ENCODE results near the gene FBN1.

Gene FBN1

DNA sequence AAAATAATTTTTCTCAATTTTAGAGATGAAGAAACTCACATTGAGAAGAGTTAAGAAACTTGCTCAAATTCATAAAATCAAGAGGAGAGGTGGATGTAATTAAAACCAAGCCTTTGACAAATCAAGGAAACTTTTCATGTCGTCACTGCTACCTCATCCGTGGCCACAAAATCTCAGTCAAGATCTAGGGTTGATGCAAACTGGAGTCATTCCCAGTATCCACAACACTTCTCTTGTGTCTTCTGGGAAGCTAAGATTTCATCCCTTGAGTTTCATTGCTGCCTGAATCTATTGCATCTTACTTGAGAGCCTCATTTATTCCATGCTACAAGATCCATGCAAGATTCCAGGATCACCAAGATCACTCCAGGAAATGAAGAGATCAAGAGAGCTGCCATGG lies 5.4 kb upstream of the FBN1 start:
- no peak for DNase-seq

DNA sequence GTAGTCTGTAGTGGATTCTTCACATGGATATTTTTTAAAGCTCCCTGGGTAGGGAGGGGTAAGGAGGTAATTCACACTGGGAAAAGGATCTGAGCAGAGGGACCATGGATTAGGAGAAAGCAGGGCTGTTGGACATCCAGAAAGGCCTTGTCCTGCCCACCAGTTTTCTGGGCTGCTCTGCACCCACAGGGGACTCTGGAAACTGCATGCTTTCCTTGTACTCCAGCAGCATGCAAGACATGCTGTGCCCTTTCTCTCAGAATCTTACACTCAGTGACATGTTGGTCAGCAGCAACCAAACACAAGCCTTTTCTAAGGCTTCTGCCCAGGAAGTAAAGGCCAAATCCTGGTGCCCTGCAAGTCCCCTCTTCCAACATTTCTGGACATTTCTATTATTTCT lies 2.5 kb upstream of the FBN1 start:
- DNase-seq = no peak

DNA sequence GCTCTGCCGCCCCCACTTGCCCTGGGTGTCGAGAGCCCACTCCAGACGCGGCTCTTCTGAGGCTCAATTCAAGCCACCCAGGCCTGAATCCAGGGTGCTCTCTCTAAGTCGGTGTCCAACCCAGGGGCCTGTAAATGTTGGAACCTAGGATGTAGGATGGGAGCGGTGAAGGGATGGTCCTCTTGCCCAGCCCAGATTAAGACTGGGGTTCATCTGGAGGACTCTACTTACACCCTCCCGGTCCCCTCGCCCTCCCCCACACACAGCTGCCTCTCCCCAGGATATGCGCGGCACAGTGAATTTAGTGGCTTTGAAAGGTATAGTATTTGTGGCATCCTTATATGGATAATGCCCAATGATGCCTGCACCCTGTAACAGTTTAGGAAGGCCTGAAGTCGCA lies 822 bp upstream of the FBN1 start:
- DNase-seq = no peak

DNA sequence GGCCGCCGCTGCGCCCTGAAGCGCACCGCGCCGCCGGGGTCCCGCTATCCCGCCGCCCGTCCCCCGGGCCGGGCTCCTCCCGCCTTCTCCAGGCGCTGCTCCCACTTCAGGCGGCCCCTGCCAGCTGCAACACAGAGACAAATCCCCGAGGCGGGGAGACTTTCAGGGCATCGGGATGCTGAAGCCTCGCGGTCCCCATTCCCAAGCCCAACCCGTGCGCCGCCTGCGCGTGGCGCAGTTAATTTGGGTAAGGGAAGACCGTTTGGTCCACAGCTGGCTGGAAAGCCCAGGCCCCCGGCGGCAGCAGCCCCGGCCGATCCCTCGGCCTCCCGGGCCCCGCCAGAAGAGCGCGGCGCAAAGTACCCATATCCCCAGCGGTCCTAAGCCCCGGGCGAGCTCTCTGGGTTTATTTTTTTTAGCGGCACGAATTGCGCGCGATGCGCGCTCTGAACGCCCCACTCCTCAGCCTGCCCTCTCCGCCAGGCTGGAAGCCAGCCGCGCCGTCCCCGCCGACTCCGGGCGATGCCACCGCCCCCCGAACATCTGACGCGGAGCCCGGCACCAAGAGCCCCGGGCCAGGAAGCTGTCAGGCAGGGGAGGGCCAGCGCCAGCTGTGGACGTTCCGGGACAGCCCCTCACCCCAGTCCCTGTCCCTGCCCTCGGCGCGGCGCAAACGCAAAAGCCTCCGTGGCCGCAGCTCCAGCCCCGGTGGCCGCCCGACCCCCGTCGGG lies 517 bp downstream of the FBN1 start:
- no peak for DNase-seq

DNA sequence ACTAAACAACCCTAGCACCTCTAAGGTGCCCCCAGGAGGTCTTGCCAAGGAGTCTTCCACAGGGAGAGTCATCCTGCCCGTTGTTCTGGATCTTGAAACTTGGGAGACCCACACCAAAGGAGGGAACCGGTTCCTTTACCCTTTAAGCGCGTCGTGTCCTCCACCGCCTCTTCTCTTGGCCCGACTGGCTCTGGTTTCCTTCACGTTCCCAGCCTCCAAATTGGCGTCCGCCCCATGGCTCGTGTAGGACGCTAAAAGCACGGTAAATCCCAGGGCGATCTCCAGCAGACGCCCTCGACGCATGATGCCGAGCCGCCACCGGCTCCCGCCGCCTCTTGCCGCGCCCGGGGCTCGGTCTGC lies 1.1 kb downstream of the FBN1 start:
- DNase-seq = no peak

DNA sequence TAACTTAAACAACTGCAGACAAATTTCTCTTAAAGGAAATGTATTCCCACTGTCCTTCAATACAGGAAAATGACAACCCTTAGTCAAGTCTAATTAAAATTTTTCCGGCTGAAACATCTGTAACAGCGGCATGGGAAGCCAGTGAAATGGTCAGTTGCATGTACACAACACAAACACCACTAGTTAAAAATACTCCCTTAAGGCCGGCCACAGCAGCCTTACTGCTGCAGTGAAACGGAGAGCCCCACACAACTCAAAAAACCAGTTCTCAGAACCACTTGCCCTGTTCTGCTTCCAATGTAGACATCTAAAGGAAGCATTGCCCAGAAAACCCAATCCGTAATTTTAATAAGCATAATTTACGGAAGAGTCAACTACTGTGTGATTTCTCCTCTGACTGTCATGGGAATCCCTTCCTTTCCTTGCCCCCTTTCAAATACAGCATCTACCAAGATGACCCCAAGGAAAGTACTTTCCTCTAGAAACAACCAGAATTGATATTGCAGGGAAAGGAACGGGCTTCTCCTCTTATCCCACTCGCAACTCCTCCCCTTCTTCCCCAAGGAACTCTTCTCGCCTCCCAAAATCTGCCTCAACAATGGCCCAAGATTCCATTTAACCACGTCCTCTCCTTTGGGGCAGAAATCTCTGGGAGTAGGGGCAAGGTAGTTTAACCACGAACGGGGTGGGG lies 1.6 kb downstream of the FBN1 start:
- DNase-seq = no peak

DNA sequence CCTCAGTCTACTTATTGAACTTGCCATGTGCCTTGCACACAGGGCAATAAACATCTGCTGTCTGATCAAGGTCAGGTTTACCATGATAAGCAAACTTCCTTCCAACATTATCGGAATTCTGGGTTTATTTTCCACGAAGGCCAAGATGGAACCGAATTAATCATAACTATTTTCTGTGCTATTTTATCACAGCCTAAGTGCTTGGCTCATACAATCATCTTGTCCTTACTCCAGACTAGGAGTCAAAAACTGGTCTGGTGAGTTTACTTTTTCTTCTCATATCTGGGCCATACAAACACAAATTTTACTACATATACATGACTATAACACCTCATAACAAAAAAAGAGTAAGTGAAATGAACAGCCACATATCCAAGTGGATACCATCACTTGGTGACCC lies 2.3 kb downstream of the FBN1 start:
- DNase-seq = no peak

DNA sequence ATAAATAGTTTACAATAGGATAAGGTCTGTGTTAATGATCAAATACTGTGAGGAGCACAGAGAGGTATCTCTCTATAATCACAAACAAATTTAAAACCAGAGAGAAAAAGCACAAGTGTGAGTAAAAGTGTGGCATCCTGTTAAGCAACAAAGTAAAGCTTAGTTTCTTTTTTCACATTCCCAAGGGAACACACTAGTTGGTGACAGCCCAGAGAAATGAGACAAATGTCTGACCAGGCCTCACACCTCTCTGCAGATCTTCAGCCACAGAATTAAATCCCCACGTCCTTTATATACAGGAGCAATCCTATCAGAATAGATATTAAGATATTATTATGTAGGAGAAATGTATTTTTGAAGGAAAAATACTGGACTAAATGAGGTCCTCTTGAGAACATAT lies 2.7 kb downstream of the FBN1 start:
- DNase-seq = no peak

DNA sequence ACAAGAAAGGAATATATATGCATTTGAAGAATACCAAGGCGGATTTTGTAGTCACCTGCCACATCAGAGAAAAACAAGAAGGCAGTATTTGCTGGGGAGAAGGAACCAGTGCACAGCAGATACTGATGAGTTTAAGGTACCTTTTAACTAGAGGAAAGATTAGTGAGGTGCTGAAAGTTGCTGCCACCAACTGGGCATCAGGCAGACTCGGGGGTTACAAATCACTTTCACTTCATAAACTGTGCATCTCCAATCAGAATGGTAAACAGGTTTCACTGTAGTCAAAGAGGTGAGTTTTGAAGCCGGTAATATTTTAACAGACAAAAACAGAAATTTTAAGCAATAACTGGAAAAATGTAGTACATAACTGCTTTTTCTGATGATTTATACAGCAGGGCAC lies 4.1 kb downstream of the FBN1 start:
- DNase-seq = no peak

DNA sequence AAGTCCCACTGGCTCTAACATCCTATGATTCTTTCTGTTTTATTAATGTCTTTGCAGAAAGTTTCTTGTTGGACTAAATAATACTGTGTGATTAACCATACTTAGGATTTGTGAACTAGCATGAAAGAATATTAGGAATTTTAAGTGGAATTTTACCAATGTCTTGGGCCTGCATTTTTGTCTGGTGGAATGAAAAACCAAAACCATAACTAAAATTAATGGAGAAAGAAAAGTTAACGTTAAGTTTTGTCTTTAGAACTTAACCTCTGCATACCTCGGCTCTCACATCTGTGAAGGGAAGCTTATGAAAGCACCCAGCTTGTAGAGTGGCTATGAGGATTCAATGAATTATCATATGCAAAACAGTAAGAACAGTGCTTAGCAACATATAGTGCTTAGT lies 6.5 kb downstream of the FBN1 start:
- no peak for DNase-seq

DNA sequence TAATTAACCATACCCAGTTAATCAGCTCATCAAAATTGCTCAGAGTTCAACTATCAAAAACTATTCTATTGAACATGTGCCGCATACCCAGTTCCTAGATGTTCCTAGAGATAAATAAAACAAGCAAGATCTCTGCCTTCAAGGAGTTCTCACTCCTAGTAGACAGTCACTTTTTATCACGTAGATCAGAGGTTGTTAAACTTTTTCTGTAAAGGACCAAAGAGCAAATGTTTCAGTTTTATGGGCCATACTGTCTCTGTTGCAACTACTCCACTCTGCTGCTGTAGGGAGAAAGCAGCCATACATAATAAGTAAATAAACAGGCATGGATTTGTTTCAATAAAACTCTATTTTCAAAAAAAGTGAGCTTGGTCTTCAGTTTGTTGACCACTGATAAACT lies 7.9 kb downstream of the FBN1 start:
- no peak for DNase-seq

DNA sequence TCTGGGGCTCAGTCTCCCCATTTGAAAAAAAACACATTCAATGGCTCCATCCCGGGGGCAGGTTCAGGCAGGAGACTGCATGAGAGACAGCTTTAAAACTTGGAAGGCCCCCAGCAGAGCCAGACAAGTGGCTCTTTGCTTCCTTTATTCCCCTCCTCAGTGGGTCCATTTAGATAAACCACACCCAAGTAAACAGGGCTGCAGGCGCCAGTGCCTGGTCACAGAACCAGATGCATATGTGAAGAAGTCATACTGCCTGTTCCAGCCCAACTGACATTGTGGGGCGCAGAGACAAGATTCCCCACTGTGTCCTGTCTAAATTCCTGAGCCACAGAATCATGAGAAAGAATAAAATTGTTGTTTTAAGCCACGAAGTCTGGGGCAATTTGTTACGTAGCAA lies 9.0 kb downstream of the FBN1 start:
- no peak for DNase-seq

DNA sequence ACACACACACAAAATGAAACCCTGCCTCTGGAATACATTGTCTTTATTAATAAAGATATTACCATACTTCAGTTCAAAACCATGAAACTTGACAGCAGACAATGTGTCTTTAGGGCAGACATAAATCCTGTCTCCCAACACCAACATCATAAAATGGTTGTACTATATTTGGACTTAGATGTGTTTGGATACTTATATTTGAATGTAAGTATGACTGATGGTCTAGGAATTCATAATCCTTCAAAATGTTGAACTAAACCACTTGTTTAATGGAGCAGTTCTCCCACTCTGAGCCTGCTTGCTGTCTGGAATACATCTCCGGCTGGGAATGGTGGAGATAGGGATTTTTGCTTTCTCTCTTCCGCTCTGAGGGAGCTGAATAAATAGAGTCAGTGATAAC lies 10.6 kb downstream of the FBN1 start:
- no peak for DNase-seq

DNA sequence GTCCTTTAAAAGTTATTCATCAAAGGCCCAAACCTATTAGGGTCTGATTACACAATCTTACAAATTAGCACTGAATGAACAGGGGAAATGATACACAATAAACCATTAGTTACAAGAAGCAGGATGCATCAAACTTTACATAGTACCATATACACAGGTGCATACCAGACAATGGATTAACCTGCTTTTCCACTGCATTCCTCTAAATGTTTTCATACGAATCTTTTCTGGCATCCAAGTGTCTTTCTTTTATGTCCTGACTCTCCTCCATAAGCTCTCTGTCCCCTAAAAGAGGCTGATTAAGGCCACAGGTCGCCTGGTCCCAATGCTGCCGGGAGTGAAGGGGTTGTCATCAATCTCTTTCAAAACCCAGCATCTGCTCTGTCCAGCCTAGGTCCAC lies 11.4 kb downstream of the FBN1 start:
- no peak for DNase-seq

DNA sequence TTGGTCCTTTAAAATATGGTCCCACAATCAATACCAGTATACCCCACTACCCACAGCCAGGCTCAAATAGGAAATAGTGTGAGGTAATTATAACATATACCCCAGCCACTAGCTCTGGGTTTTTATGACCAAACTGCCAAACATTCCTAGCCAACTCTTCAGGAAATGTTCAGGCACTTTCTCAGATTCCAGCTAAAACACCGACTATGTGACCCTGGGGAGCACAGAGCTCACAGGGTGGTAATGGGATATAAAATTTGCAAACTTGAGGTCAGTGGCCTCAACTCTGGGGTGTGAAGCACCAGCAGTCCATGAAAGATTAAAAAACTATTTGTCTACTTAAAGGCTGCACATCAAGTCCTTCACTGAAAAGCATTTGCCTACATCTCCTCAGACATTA lies 12.9 kb downstream of the FBN1 start:
- DNase-seq = no peak

DNA sequence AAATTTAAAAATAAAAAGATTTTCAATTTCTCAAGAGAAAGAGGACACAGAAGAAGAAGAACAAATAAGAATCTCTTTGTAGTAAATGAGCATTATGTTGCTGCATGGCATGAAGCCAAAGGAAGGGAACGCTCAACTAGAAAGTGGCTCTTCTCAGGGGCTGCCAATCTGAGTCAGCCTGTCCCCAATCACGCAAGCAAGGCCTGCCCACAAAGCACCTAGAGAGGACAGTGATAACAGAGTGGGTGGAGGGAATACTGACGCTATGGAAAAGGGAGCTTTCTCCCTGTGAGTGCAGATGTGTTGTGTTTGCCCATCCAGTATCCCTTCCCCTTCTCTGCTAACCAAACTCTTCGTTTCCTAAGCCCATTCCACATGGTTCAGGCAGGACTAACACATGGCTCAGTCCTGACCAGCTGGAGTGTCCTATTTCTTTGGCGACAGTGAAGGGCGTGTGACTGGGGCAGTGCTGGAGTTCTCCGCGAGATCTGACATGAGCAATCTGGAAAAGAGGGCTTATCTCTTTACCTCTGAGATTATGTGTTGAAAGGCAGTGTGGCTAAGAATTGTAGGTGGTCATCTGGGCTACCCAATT lies 14.2 kb downstream of the FBN1 start:
- no peak for DNase-seq

DNA sequence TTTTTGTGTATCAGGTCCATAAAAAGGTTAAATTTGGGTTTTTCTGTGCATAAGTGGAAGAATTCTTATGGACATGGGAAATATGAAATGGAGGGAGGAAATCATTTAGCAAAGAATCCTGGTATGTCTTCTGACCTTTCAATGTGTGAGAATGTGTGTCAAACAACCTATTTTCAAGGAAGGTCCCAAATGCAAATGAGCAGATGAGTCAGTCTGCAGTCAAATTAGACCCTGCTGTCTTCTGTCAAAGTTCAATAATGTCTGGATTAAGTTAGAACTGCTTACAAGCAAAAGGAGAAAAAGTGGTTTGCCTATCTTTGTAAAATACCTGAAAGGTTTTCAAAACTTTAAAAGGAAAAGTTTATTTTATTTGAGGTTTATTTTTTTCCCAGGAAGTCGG lies 15.3 kb downstream of the FBN1 start:
- no peak for DNase-seq

DNA sequence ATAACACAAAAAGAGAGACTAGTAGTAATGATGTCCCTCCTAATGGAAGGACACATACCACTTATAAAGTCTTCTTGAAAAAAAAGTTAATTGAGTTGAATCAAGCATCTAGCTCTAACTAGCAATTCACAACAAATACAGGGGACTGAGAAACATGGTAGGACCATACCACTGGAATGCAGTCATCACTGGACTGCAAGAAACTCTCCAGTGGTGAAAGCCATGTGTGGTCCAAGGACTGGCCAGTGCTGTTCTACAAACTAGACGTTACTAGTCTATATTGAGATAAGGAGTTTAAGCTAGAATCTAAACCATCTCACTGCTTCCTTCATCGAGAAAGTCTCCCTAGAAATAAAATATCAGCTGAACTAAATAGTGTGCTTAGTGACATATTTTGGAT lies 16.7 kb downstream of the FBN1 start:
- DNase-seq = no peak

DNA sequence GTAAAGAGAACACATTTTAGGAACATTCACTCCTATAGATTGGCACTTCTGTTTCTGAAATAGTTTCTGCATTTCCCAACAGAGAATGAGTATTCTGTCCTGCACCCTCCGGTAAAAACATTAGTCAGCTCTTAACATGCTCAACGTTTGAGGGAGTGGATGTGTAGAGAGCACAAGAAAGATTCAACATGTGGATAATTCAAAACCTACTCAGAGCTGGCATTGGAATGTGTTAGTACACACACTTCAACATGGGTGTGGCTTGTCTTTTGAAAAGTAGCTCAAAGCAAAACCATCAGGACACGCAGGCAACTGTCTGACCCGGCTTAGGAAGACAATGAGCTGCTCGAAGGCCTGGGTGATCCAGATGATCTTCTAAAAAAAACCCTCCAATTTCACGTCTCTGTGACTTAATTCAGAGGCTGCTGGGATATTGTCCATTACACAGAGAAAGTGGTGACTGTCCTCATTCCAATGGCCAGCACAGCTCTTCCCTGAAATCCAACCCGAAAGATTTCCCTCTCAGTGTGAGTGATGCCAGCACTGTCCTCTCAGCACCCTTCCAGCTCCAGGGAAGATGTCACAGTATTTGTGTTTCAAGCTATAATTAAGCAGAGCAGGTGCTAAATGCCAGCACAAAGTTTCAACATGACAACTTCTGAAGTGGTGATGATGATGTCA lies 18.1 kb downstream of the FBN1 start:
- DNase-seq = no peak

DNA sequence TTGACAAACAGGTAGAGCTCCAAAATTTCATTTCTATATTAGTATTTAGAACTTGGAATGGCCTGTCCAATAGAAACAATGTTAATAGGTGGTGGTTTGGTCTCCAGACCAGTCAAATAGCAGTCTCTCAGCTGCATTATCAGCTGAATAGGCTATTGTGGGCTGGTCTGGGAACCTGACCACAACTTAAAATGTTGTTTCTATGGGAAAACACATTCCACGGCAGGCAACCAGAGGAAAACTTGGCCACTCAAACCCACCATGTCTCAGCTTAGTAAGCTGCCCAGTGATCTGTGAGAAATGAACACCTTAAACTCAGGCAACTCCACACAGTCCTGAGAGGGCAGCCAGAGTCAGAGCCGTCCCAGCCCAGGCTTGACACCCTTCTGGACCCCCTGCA lies 20.4 kb downstream of the FBN1 start:
- no peak for DNase-seq

DNA sequence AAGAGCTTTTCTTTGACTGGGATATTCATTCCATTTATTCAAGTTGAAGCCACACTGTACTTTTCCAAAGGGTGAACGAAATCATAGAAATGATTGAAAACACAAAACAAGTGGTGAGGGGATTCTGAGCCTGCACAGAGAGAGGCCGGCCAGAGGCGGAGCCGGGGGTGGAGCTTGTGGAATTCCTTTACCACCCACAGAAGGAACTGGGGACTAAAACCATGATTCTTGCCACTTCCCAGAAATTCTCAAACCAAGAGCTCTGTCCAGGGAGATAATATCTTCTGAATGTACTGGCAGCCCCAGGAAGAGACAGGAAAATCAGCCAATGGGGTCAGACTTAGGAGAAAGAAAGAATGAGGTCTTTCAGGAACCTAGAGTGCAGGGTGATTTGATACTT lies 20.8 kb downstream of the FBN1 start:
- DNase-seq = no peak

DNA sequence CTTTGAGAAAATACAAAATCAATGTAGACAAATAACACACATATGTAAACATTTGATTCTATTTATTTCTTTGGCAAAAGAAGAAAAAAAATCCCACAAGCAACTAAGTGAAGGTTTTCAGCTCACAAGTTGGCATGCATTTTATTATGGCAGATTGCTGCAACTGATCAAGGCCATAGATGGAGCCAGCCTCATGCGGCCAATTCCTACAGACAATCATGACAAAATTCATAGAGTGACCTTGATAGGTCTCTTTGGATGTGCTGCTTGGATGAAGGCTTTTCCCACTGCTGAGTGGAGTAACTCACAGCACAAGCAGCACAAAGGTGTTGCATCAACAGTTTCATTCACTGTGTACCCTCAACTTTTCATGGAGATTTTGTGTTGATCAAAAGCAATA lies 22.1 kb downstream of the FBN1 start:
- no peak for DNase-seq

DNA sequence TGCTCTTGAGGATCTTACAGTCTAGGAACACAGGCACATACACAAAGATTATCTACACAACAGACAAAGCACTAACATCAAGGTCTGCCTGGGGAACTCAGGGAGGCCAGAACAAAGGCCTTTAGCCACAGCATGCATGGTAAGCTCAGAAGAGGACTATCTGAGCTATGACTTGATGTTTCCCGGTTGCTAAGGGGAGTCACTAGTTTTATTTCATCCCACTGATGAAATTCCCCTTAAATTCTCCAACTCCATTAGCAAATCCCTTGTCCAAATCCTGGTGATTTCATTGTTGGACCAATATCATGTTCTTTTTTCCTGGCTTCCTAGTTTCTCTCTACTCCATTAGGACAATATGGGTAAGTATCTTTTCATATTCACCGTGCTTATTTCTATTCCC lies 23.3 kb downstream of the FBN1 start:
- no peak for DNase-seq

DNA sequence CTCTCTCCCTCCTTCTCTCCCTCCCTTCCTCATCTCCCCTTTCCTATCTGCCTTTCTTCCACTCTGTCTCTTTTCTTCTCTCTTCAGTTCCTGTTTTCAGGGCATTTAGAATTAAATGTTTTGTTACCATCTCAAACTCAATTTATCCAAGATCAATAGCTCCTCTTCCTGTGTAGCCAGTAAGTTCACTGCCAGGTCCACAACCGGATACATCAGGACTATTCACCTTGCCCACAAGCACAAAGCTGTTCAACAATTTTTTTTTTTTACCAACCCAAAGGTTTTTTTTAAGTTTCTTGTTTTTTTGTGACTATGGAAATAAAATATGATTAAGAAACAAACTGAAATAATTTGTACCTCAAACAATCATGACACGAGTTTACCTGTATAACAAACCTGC lies 26.1 kb downstream of the FBN1 start:
- no peak for DNase-seq

Data from NCI-H1694 (cell line).